IMR-90 (cell line): ENCODE results near the gene BRPF1. TPM values are rescaled to one million over a fixed set of nuclear protein-coding genes. Genes with fewer than 3 reads are reported as not detected.

Experiments used
- ATAC-seq: fragments of 200-7000 bp; cut with Tn5 transposase; 2 replicates; pipeline ENCODE4 v1.9.1; 2020; ENCODE audit warnings: low read depth, mild to moderate bottlenecking, moderate library complexity
- BruUV-seq: library from RNA; stranded (reverse); fragments of 400-500 nt; replicated peaks from 2 replicates; lab custom pipeline; 2021; lab: Mats Ljungman, UMichigan
- CTCF ChIA-PET: fragments of 300-600 bp; formaldehyde crosslinking; extraction: SDS; loops from one replicate; lab custom pipeline; 2021; ENCODE audit warnings: antibody characterized with exemption; lab: Yijun Ruan, JAX
- POLR2A ChIA-PET: fragments of 300-600 bp; sonication (Branson Sonifier 250); formaldehyde crosslinking; loops from one replicate; lab custom pipeline; 2022; ENCODE audit warnings: antibody characterized with exemption; ENCODE audit not compliant: unreplicated experiment; lab: Charles Lee
- DNase-seq: peaks from one replicate; pipeline ENCODE4 v3.0.0; 2013
- H2AFZ ChIP-seq: replicated peaks from 2 replicates; pipeline ENCODE3; 2013; ENCODE audit warnings: low read length, mild to moderate bottlenecking; ENCODE audit not compliant: poor library complexity
- H2AK5ac ChIP-seq: 2 replicates; pipeline ENCODE4 v1.6.1; 2013; ENCODE audit warnings: low read depth, low read length, inconsistent platforms
- H2AK9ac ChIP-seq: replicated peaks from 2 replicates; pipeline ENCODE3; 2013; ENCODE audit warnings: mild to moderate bottlenecking, low read depth, low read length, moderate library complexity; ENCODE audit not compliant: poor library complexity
- H2BK120ac ChIP-seq: 2 replicates; pipeline ENCODE4 v1.6.1; 2013; ENCODE audit warnings: low read depth, low read length, inconsistent platforms
- H2BK15ac ChIP-seq: 3 replicates; pipeline ENCODE4 v1.6.1; 2013; ENCODE audit warnings: low read depth, low read length, inconsistent platforms
- H2BK20ac ChIP-seq: 2 replicates; pipeline ENCODE4 v1.6.1; 2013; ENCODE audit warnings: low read depth, mild to moderate bottlenecking, inconsistent platforms, low read length, moderate library complexity
- H2BK5ac ChIP-seq: 2 replicates; pipeline ENCODE4 v1.6.1; 2013; ENCODE audit warnings: mild to moderate bottlenecking, low read depth, low read length, inconsistent platforms; ENCODE audit not compliant: poor library complexity, severe bottlenecking
- H3K14ac ChIP-seq: replicated peaks from 2 replicates; pipeline ENCODE4 v1.6.1; 2013; ENCODE audit warnings: low read depth, low read length, inconsistent platforms
- H3K18ac ChIP-seq: 2 replicates; pipeline ENCODE4 v1.6.1; 2013; ENCODE audit warnings: low read depth, low read length, control low read depth
- H3K23ac ChIP-seq: 2 replicates; pipeline ENCODE4 v1.6.1; 2013; ENCODE audit warnings: low read depth, low read length, inconsistent platforms
- H3K27ac ChIP-seq: 2 replicates; pipeline ENCODE4 v1.5.1; 2013; ENCODE audit warnings: mild to moderate bottlenecking, control low read depth, low read length; ENCODE audit not compliant: insufficient read depth
- H3K27me3 ChIP-seq: 2 replicates; pipeline ENCODE4 v1.6.1; 2013; ENCODE audit warnings: low read length; ENCODE audit not compliant: control insufficient read depth, insufficient read depth
- H3K36me3 ChIP-seq: 2 replicates; pipeline ENCODE4 v1.6.1; 2013; ENCODE audit warnings: low read length, mixed read lengths; ENCODE audit not compliant: control insufficient read depth, insufficient read depth
- H3K4ac ChIP-seq: 2 replicates; pipeline ENCODE4 v1.6.1; 2013; ENCODE audit warnings: low read depth, low read length, inconsistent platforms
- H3K4me1 ChIP-seq: 2 replicates; pipeline ENCODE4 v1.6.1; 2013; ENCODE audit warnings: low read length, mixed read lengths; ENCODE audit not compliant: control insufficient read depth, insufficient read depth
- H3K4me2 ChIP-seq: 2 replicates; pipeline ENCODE4 v1.6.1; 2013; ENCODE audit warnings: low read depth, mild to moderate bottlenecking, control low read depth, low read length, moderate library complexity
- H3K4me3 ChIP-seq: 2 replicates; pipeline ENCODE4 v1.5.1; 2013; ENCODE audit warnings: low read depth, mild to moderate bottlenecking, control low read depth, low read length, moderate library complexity; ENCODE audit not compliant: insufficient read depth
- H3K56ac ChIP-seq: 2 replicates; pipeline ENCODE4 v1.6.1; 2013; ENCODE audit warnings: low read length, inconsistent platforms; ENCODE audit not compliant: insufficient read depth; ENCODE audit errors: extremely low read depth
- H3K79me1 ChIP-seq, 2 experiments: 2 replicates each; pipeline ENCODE4 v1.6.1; 2013; ENCODE audit warnings: low read length in 2 of 2, inconsistent platforms in 1 of 2, low read depth in 1 of 2
- H3K9ac ChIP-seq: 2 replicates; pipeline ENCODE4 v1.6.1; 2013; ENCODE audit warnings: low read depth, low read length, control low read depth
- H3K9me1 ChIP-seq: 2 replicates; pipeline ENCODE4 v1.6.1; 2013; ENCODE audit warnings: low read length, inconsistent platforms; ENCODE audit not compliant: insufficient read depth
- H3K9me3 ChIP-seq: 2 replicates; pipeline ENCODE4 v1.6.1; 2013; ENCODE audit warnings: low read length; ENCODE audit not compliant: control insufficient read depth, insufficient read depth
- H4K20me1 ChIP-seq: 2 replicates; pipeline ENCODE4 v1.6.1; 2013; ENCODE audit warnings: low read length, inconsistent platforms; ENCODE audit not compliant: insufficient read depth
- H4K5ac ChIP-seq: 2 replicates; pipeline ENCODE4 v1.6.1; 2013; ENCODE audit warnings: mild to moderate bottlenecking, low read depth, low read length, control low read depth
- H4K8ac ChIP-seq, 2 experiments: 2 replicates each; pipeline ENCODE4 v1.6.1; 2013; ENCODE audit warnings: low read depth in 2 of 2, low read length in 2 of 2, control low read depth in 1 of 2, inconsistent platforms in 1 of 2
- H4K91ac ChIP-seq: 2 replicates; pipeline ENCODE4 v1.6.1; 2013; ENCODE audit warnings: low read depth, low read length, inconsistent platforms; ENCODE audit not compliant: insufficient read depth
- CEBPB ChIP-seq: IDR thresholded peaks from 2 replicates; pipeline ENCODE4 v1.6.1; 2012; ENCODE audit warnings: low read depth, low read length, improper control_type of control experiment
- MAZ ChIP-seq: IDR thresholded peaks from 2 replicates; pipeline ENCODE4 v1.6.1; 2012; ENCODE audit warnings: low read depth, mild to moderate bottlenecking, low read length, improper control_type of control experiment, moderate library complexity, borderline replicate concordance
- MXI1 ChIP-seq: IDR thresholded peaks from 2 replicates; pipeline ENCODE4 v1.6.1; 2012; ENCODE audit warnings: low read depth, mild to moderate bottlenecking, low read length, moderate library complexity, borderline replicate concordance
- NFE2L2 ChIP-seq: fragments of 150-350 bp; IDR thresholded peaks from 2 replicates; pipeline ENCODE4 v1.6.1; 2016; ENCODE audit warnings: low read depth, mild to moderate bottlenecking, low read length
- RCOR1 ChIP-seq: IDR thresholded peaks from 2 replicates; pipeline ENCODE4 v1.6.1; 2012; ENCODE audit warnings: mild to moderate bottlenecking, low read length, improper control_type of control experiment; ENCODE audit not compliant: insufficient replicate concordance
- SMC3 ChIP-seq: fragments of 150-350 bp; IDR thresholded peaks from 2 replicates; pipeline ENCODE4 v1.6.1; 2016; ENCODE audit warnings: low read depth, mild to moderate bottlenecking, antibody characterized with exemption, low read length, moderate library complexity
- WGBS, 2 experiments: methylation state at CpG; one replicate each; pipeline versions ENCODE4 v1.1.5 to v1.1.7; 2013; ENCODE audit warnings: missing lambda C conversion rate in 2 of 2; ENCODE audit not compliant: insufficient read length in 1 of 2; ENCODE audit errors: extremely low coverage in 2 of 2; 5-methylcytosine and 5-hydroxymethylcytosine counted together
- dilution Hi-C: fragments of 300-500 bp; cut with HindIII; formaldehyde crosslinking; loops from one replicate; pipeline ENCODE4 v1.14.3; 2018; ENCODE audit warnings: low sequenced_read_pairs; ENCODE audit not compliant: unreplicated experiment
- in situ Hi-C: fragments of 300-500 bp; cut with MboI; formaldehyde crosslinking; loops from 3 replicates; pipeline ENCODE4 v1.14.3; 2019; ENCODE audit warnings: low sequenced_read_pairs, inconsistent platforms, mixed read lengths
- intact Hi-C: fragments of 100-400 bp; cut with micrococcal nuclease; formaldehyde crosslinking; loops from 2 replicates; pipeline ENCODE4 v1.10.0; 2022
- polyA plus RNA-seq, 3 experiments: library from polyadenylated mRNA; depleted of rRNA; stranded (reverse); fragments of >200 nt; gene quantifications; 2 replicates each; pipeline ENCODE4 v1.2.3, GENCODE V29; 2012; ENCODE audit warnings: low replicate concordance in 1 of 3
- total RNA-seq: library from RNA; depleted of rRNA; stranded (reverse); fragments of >200 nt; gene quantifications from 2 replicates; pipeline ENCODE4 v1.2.3, GENCODE V29; 2012

Gene BRPF1
- total and polyA plus RNA-seq, 2 of the 4 experiments (the other 2 are of a cell fraction): 13.6 to 15.6 TPM

- Histone ChIP-seq H3K4me1 (peaks cover 27% of the 10 kb centered on the region), H4K20me1 (peaks cover 8% of the 10 kb centered on the region; the same call in 1 of the 2 replicates), H3K9ac (peak within 1 kb of the TSS; percentile 88), H3K23ac (peak within 1 kb of the TSS; percentile 60), H3K9me3 (no peaks in the 10 kb centered on the region), H3K27me3 (no peaks in the 10 kb centered on the region), H3K4ac (peak within 1 kb of the TSS; percentile 78), H2BK5ac (peak within 1 kb of the TSS; percentile 42), H2AK5ac (peak within 1 kb of the TSS; percentile 96), H3K27ac (peak within 1 kb of the TSS; percentile 66), H2BK20ac (no peak within 1 kb of the TSS), H4K5ac (peak within 1 kb of the TSS; percentile 86), H2BK15ac (peak within 1 kb of the TSS; percentile 48; the same call in 1 of the 3 replicates), H3K79me1 (peaks cover 16 to 46% of the 10 kb centered on the region in 2 experiments; a peak in 3 of 4 replicates), H2BK120ac (peak within 1 kb of the TSS; percentile 39), H3K4me3 (peak within 1 kb of the TSS; percentile 72), H3K36me3 (0 out of 2 replicates have a peak, but pooled peaks cover 1% of the 10 kb centered on the region), H3K4me2 (peak within 1 kb of the TSS; percentile 98), H3K14ac (peak within 1 kb of the TSS; percentile 85), H2AFZ (peak within 1 kb of the TSS; percentile 98), H3K9me1 (peaks cover 28% of the 10 kb centered on the region), H3K56ac (peak within 1 kb of the TSS; percentile 68; the same call in 1 of the 2 replicates), H3K18ac (peak within 1 kb of the TSS; percentile 87), H4K91ac (peak within 1 kb of the TSS; percentile 80), H2AK9ac (peak within 1 kb of the TSS; percentile 87), H4K8ac (peak within 1 kb of the TSS; percentile 76 to 94)
- CTCF ChIA-PET: no interaction called here
- WGBS, 2 experiments: 3% methylated on average over 19 of the region's 49 CpGs; no CpG with 5 or more reads in 1 of the 2 experiments
- BruUV-seq: no TSS peak
- intact Hi-C loops: no loop called here
- POLR2A ChIA-PET: no interaction called here
- peak; percentile 39; the same call in 1 of the 2 replicates for TF ChIP-seq MAZ
- TF ChIP-seq RCOR1: no peak
- TF ChIP-seq SMC3: no peak
- no peak for TF ChIP-seq MXI1
- TF ChIP-seq NFE2L2: no peak
- TF ChIP-seq CEBPB: no peak
- in situ Hi-C loops: no loop called here
- ATAC-seq (peak; percentile 97), DNase-seq (peak; percentile 58)
- dilution Hi-C loops: no loop called here
These were observed 38.1 kb downstream of the BRPF1 start, which contains the start of gene CAMK1 for GRCh38 chr3:9769426-9770275. Gene CAMK1 (minus strand): TSS chr3:9769947. CDS start chr3:9767749, 2,198 bp downstream.
